ENCODE measurements around the gene HOXA6.

DNA sequence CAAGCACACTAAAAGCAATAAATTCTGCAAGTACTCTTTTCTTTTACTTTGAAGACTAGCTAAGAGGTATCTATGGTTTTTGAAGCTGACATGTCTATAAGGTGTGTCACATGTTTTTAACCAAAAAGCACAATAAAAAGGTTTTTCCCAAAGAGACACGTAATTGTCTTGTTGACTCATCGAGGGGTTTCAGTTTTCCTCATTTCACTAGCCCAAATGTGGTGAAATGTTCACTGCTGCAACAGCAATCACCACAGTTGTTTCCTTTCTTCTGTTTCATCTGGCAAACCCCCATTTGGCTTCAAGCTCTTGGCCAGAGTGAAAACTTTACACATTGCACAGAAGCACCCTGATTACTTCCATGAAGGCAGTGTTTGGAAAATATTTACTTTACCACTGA lies 13.2 kb downstream of the HOXA6 start:
- TF ChIP-seq, protein P1, sequence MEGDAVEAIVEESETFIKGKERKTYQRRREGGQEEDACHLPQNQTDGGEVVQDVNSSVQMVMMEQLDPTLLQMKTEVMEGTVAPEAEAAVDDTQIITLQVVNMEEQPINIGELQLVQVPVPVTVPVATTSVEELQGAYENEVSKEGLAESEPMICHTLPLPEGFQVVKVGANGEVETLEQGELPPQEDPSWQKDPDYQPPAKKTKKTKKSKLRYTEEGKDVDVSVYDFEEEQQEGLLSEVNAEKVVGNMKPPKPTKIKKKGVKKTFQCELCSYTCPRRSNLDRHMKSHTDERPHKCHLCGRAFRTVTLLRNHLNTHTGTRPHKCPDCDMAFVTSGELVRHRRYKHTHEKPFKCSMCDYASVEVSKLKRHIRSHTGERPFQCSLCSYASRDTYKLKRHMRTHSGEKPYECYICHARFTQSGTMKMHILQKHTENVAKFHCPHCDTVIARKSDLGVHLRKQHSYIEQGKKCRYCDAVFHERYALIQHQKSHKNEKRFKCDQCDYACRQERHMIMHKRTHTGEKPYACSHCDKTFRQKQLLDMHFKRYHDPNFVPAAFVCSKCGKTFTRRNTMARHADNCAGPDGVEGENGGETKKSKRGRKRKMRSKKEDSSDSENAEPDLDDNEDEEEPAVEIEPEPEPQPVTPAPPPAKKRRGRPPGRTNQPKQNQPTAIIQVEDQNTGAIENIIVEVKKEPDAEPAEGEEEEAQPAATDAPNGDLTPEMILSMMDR (IDR thresholded peaks at IDR 0.05), result no peak
- TF ChIP-seq EZH2 (IDR thresholded peaks at IDR 0.05) (no peak), EZH2phosphoT487 (IDR thresholded peaks at IDR 0.05) (no peak)

Data from neural progenitor cell (in vitro differentiated cells).